Measurements from ENCODE around the gene LRRC4C.

- TF ChIP-seq CTCF (IDR thresholded peaks at IDR 0.05), result no peak
- TF ChIP-seq POLR2A (IDR thresholded peaks at IDR 0.05), result no peak
Observed at GRCh38 chr11:40688369-40688768, 771.1 kb downstream of the LRRC4C start.
